ENCODE data around the gene PPP1R15A. TPM values are rescaled to one million over a fixed set of nuclear protein-coding genes. Genes with fewer than 3 reads are reported as not detected.
"Not testable (repeated sequence)": the region's sequence is repeated elsewhere in the genome, so short reads cannot be mapped to it uniquely, and the experiment has no call there.

PPP1R15A gene
- total RNA-seq, 6 experiments from 2014 or later = 4.5 to 25.6 (median 12.2) TPM

DNA sequence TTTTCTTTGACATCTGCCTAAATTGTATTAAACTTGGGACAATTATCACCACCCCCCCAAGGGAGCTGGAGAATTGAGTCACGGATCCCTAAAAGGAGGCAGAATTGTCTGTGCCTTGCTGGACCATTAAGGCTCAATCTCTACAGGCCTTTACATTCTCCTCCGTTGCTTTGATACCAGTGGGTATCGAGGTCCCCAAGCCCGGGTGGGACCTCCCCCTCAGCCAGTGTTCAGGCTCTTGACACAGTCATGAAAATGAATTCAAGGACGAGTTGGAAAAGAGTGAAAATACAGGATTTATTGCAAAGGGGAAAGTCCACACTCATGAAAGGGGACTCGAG is 5.6 kb downstream of the PPP1R15A start:
- no peak for ATAC-seq
- peak overlapping the region in 1 of 3 donors; percentile 22 for H3K27ac ChIP-seq
- no peak overlapping the region for H3K4me3 ChIP-seq
- no peaks in the 10 kb centered on the region for H3K9me3 ChIP-seq
- DNase-seq = no peak
- intact Hi-C loops (cut with DNase I) = no loop called here
- no peak for TF ChIP-seq POLR2A (IDR thresholded peaks at IDR 0.05)
- TF ChIP-seq, protein P1, sequence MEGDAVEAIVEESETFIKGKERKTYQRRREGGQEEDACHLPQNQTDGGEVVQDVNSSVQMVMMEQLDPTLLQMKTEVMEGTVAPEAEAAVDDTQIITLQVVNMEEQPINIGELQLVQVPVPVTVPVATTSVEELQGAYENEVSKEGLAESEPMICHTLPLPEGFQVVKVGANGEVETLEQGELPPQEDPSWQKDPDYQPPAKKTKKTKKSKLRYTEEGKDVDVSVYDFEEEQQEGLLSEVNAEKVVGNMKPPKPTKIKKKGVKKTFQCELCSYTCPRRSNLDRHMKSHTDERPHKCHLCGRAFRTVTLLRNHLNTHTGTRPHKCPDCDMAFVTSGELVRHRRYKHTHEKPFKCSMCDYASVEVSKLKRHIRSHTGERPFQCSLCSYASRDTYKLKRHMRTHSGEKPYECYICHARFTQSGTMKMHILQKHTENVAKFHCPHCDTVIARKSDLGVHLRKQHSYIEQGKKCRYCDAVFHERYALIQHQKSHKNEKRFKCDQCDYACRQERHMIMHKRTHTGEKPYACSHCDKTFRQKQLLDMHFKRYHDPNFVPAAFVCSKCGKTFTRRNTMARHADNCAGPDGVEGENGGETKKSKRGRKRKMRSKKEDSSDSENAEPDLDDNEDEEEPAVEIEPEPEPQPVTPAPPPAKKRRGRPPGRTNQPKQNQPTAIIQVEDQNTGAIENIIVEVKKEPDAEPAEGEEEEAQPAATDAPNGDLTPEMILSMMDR (IDR thresholded peaks at IDR 0.05) = no peak
- peaks cover 0 to 25% (median 8%) of the 10 kb centered on the region in 4 donors for H3K4me1 ChIP-seq
- peaks cover 0 to 28% (median 6%) of the 10 kb centered on the region in 4 donors for H3K36me3 ChIP-seq
- WGBS (ENCODE audit: insufficient coverage, low coverage, low lambda C conversion rate, missing lambda C conversion rate) = 90% methylated on average over 6 of the region's 6 CpGs
- H3K27me3 ChIP-seq = no peaks in the 10 kb centered on the region

DNA sequence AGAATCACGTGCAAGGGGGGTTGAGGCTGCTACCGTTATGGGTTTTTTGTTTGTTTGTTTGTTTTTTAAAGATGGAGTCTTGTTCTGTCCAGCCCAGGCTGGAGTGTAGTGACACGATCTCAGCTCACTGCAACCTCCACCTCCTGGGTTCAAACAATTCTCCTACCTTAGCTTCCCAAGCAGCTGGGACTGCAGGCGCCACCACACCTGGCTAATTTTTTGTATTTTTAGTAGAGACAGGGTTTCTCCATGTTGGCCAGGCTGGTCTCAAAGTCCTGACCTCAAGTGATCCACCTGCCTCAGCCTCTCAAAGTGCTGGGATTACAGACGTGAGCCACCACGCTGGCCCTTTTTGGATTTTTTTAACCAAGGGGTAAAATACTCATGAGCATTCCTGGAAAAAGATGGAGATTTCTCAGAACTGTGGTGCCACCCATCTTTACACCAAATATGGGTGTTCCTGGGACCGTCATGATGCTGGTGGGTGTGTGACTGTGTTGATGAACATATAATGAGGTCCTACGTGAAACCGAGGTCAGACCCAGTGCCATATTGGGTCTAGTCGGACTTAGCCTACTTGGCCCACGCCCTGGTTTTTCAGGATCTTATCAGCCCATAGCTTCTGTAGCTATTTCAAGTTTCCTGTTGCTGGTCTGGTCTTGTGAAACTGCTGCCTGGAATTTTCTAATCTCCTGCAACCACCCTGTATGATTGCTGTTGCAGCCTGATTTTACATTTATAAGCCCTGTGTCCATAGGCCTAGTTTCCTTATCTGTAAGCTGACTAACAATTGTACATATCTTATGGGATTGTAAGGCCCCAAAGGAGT is 6.2 kb downstream of the PPP1R15A start:
- H3K36me3 ChIP-seq = peaks cover 0 to 27% (median 6%) of the 10 kb centered on the region in 4 donors
- intact Hi-C loops (cut with DNase I) = no loop called here
- DNase-seq (no peak), ATAC-seq (peak; percentile 9 to 19 (median 12))
- H3K27ac ChIP-seq = peak overlapping the region in 2 of 3 donors; percentile 22 to 37
- H3K9me3 ChIP-seq = no peaks in the 10 kb centered on the region
- 72% methylated on average over 6 of the region's 11 CpGs for WGBS (ENCODE audit: insufficient coverage, low coverage, low lambda C conversion rate, missing lambda C conversion rate)
- peaks cover 0 to 21% (median 6%) of the 10 kb centered on the region in 4 donors for H3K4me1 ChIP-seq
- TF ChIP-seq, protein P1 (IDR thresholded peaks at IDR 0.05) = no peak
- no peak for TF ChIP-seq POLR2A (IDR thresholded peaks at IDR 0.05)
- no peaks in the 10 kb centered on the region for H3K27me3 ChIP-seq
- no peak overlapping the region for H3K4me3 ChIP-seq

DNA sequence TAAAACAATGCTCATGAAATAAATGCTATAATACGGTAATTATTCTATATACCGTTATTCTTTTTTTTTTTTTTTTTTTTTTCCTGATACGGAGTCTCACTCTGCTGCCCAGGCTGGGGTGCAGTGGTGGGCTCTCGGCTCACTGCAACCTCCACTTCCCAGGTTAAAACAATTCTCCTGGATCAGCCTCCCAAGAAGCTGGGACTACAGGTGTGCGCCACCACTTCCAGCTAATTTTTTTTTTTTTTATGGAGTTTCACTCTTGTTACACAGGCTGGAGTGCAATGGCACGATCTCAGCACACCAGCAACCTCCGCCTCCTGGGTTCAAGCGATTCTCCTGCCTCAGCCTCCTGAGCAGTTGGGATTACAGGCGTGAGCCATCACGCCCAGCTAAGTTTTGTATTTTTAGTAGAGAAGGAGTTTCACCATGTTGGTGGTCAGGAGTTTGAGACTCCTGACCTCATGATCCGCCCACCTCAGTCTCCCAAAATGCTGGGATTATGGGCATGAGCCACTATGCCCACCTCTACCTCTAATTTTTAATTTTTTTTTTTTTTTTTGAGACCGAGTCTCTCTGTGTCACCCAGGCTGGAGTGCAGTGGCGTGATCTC is 6.9 kb downstream of the PPP1R15A start:
- ATAC-seq = no peak
- H3K9me3 ChIP-seq = no peaks in the 10 kb centered on the region
- H3K4me1 ChIP-seq = peaks cover 0 to 14% (median 6%) of the 10 kb centered on the region in 4 donors
- no peaks in the 10 kb centered on the region for H3K27me3 ChIP-seq
- TF ChIP-seq POLR2A (IDR thresholded peaks at IDR 0.05) = no peak
- TF ChIP-seq, protein P1 (IDR thresholded peaks at IDR 0.05) = no peak
- no peak overlapping the region for H3K4me3 ChIP-seq
- intact Hi-C loops (cut with DNase I) = no loop called here
- peak overlapping the region in 1 of 3 donors; percentile 37 for H3K27ac ChIP-seq
- no peak for DNase-seq
- peaks cover 0 to 20% (median 6%) of the 10 kb centered on the region in 4 donors for H3K36me3 ChIP-seq
- 88% methylated on average over 11 of the region's 13 CpGs for whole genome bisulfite sequencing (ENCODE audit: insufficient coverage, low coverage, low lambda C conversion rate, missing lambda C conversion rate)

DNA sequence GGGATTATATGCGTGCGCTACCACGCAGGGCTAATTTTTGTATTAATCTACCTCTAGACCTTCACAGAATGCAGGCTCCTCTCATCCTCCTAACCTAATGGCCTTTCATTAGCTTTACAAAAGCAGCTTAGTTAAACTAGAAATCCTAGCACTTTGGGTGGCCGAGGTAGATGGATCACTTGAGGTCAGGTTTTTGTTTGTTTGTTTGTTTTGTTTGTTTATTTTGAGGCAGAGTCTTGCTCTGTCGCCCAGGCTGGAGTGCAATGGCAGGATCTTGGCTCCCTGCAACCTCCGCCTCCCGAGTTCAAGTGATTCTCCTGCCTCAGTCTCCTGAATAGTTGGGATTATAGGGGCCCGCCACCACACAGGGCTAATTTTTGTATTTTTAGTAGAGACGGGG is 7.5 kb downstream of the PPP1R15A start:
- H3K4me3 ChIP-seq; H3K9me3 ChIP-seq; H3K27ac ChIP-seq; DNase-seq; H3K27me3 ChIP-seq; ATAC-seq; intact Hi-C loops (cut with DNase I); H3K4me1 ChIP-seq: not testable (repeated sequence)
- 86% methylated on average over 9 of the region's 9 CpGs for WGBS (ENCODE audit: insufficient coverage, low coverage, low lambda C conversion rate, missing lambda C conversion rate)
- H3K36me3 ChIP-seq = peaks cover 0 to 16% (median 4%) of the 10 kb centered on the region in 4 donors

Measured in right lobe of liver (tissue), 6 donors.